ENCODE measurements around the gene SERTAD2. TPM values are rescaled to one million over a fixed set of nuclear protein-coding genes. Genes with fewer than 3 reads are reported as not detected.

The SERTAD2 gene
- total and polyA plus RNA-seq, 2 experiments from 2014 or later = 6.2 to 6.4 TPM

GRCh38 chr2:64615192-64615763 is 38.4 kb downstream of the SERTAD2 start (continued):
- TF ChIP-seq CTCF (conservative IDR thresholded peaks at IDR 0.05; ENCODE audit: low read depth in 2 of 2) = no peak

GRCh38 chr2:64613276-64613675 is 40.4 kb downstream of the SERTAD2 start:
- H3K36me3 ChIP-seq (ENCODE audit: insufficient read depth) = no peaks in the 10 kb centered on the region
- peaks cover 17% of the 10 kb centered on the region for H3K4me1 Mint-ChIP-seq
- no peaks in the 10 kb centered on the region for H3F3A ChIP-seq (replicated peaks; ENCODE audit: low read depth)
- peaks cover 17% of the 10 kb centered on the region for H3K27me3 Mint-ChIP-seq (ENCODE audit: insufficient read depth, low read depth, poor library complexity)
- H3K79me2 ChIP-seq (replicated peaks; ENCODE audit: insufficient read depth) = no peaks in the 10 kb centered on the region
- H3K9me2 ChIP-seq (ENCODE audit: insufficient read depth) = no peaks in the 10 kb centered on the region
- H4K20me1 ChIP-seq (replicated peaks; ENCODE audit: insufficient read depth) = no peaks in the 10 kb centered on the region
- no peak overlapping the region for H3K27ac Mint-ChIP-seq
- ATAC-seq (no peak), DNase-seq (ENCODE audit: low spot score) (no peak)
- no peak overlapping the region for H3K4me3 ChIP-seq
- peaks cover 22% of the 10 kb centered on the region for H3K27me3 ChIP-seq (ENCODE audit: insufficient read depth)
- H3K4me1 ChIP-seq (ENCODE audit: insufficient read depth) = peaks cover 6% of the 10 kb centered on the region; the same call in 1 of the 2 replicates
- H3K36me3 Mint-ChIP-seq (ENCODE audit: low read depth) = no peaks in the 10 kb centered on the region
- H3K27ac ChIP-seq (ENCODE audit: low read depth) = no peak overlapping the region
- H3K4me3 Mint-ChIP-seq = no peak overlapping the region
- no peak overlapping the region for H2AFZ ChIP-seq
- H3K9me3 Mint-ChIP-seq = no peaks in the 10 kb centered on the region
- H3K4me2 ChIP-seq = no peak overlapping the region
- no peak for TF ChIP-seq CTCF (conservative IDR thresholded peaks at IDR 0.05; ENCODE audit: low read depth in 2 of 2)
- no peak for TF ChIP-seq REST (IDR thresholded peaks at IDR 0.05; ENCODE audit: unreplicated experiment)
- no peak for TF ChIP-seq EZH2 (IDR thresholded peaks at IDR 0.05; ENCODE audit: low read depth, unreplicated experiment)
- no peak for TF ChIP-seq ZNF462 (CRISPR knock-in tag; IDR thresholded peaks at IDR 0.05)
- TF ChIP-seq ZNF114 (CRISPR knock-in tag; IDR thresholded peaks at IDR 0.05) = no peak
- TF ChIP-seq CREB1 (CRISPR knock-in tag; IDR thresholded peaks at IDR 0.05; ENCODE audit: low read depth) = no peak
- no peak for TF ChIP-seq POLR2AphosphoS5 (IDR thresholded peaks at IDR 0.05; ENCODE audit: low read depth)
- TF ChIP-seq EZH2phosphoT487 (IDR thresholded peaks at IDR 0.05; ENCODE audit: unreplicated experiment) = no peak
- TF ChIP-seq JUNB (IDR thresholded peaks at IDR 0.05; ENCODE audit: unreplicated experiment) = no peak
- no peak for TF ChIP-seq ZNF331 (CRISPR knock-in tag; IDR thresholded peaks at IDR 0.05; ENCODE audit: low read depth)
- no peak for TF ChIP-seq NANOG (IDR thresholded peaks at IDR 0.05; ENCODE audit: borderline replicate concordance)

All from GM23338 (cell line).